Activated naive CD8-positive, alpha-beta T cell treated with anti-CD3 and anti-CD28 coated beads, Interleukin-2, amount 50 U/mL, for 24 hours (primary cell): ENCODE data around the gene TRIM24.
A peak's percentile ranks its signal among the peaks of the same experiment; 100 is the strongest.
"Not testable (repeated sequence)": the region's sequence is repeated elsewhere in the genome, so short reads cannot be mapped to it uniquely, and the experiment has no call there.

Source experiments
- ATAC-seq: fragments of 150-1000 bp; cut with Tn5 transposase; one replicate; pipeline ENCODE4 v1.10.0; 2021
- DNase-seq: peaks from one replicate; pipeline ENCODE4 v3.0.0; 2021
- H3K27ac Mint-ChIP-seq: one replicate; pipeline ENCODE4 v1.8.0; 2021; ENCODE audit warnings: mild to moderate bottlenecking, mixed read lengths
- H3K27me3 Mint-ChIP-seq: one replicate; pipeline ENCODE4 v1.8.0; 2021; ENCODE audit warnings: mixed read lengths
- H3K36me3 Mint-ChIP-seq: one replicate; pipeline ENCODE4 v1.8.0; 2021; ENCODE audit warnings: low read depth, mixed read lengths
- H3K4me1 Mint-ChIP-seq: one replicate; pipeline ENCODE4 v1.8.0; 2021; ENCODE audit warnings: mixed read lengths
- H3K4me3 Mint-ChIP-seq: one replicate; pipeline ENCODE4 v1.8.0; 2021; ENCODE audit warnings: mild to moderate bottlenecking, moderate library complexity, mixed read lengths
- H3K9me3 Mint-ChIP-seq: one replicate; pipeline ENCODE4 v1.8.0; 2021; ENCODE audit warnings: mixed read lengths

TRIM24 gene

GRCh38 chr7:138521837-138522461, 61.9 kb downstream of the TRIM24 start:
- no peaks in the 10 kb centered on the region for H3K4me1 Mint-ChIP-seq
- H3K27me3 Mint-ChIP-seq = no peaks in the 10 kb centered on the region
- H3K4me3 Mint-ChIP-seq = no peak overlapping the region
- ATAC-seq (no peak), DNase-seq (no peak)
- H3K36me3 Mint-ChIP-seq = peaks cover 71% of the 10 kb centered on the region
- peaks cover 8% of the 10 kb centered on the region for H3K9me3 Mint-ChIP-seq
- no peak overlapping the region for H3K27ac Mint-ChIP-seq

- no peak overlapping the region for H3K27ac Mint-ChIP-seq
- DNase-seq (no peak), ATAC-seq (no peak)
- peaks cover 18% of the 10 kb centered on the region for H3K9me3 Mint-ChIP-seq
- no peaks in the 10 kb centered on the region for H3K4me1 Mint-ChIP-seq
- peaks cover 78% of the 10 kb centered on the region for H3K36me3 Mint-ChIP-seq
- no peaks in the 10 kb centered on the region for H3K27me3 Mint-ChIP-seq
- H3K4me3 Mint-ChIP-seq = no peak overlapping the region
These were observed 64.2 kb downstream of the TRIM24 start for GRCh38 chr7:138524259-138524658.

- Mint-ChIP-seq H3K27ac (no peak overlapping the region), H3K4me1 (no peaks in the 10 kb centered on the region), H3K27me3 (no peaks in the 10 kb centered on the region), H3K36me3 (peaks cover 75% of the 10 kb centered on the region), H3K9me3 (peaks cover 18% of the 10 kb centered on the region), H3K4me3 (no peak overlapping the region)
- DNase-seq = no peak
- ATAC-seq = no peak
These were observed 65.7 kb downstream of the TRIM24 start for GRCh38 chr7:138525757-138526156.

- H3K36me3 Mint-ChIP-seq = peaks cover 73% of the 10 kb centered on the region
- no peaks in the 10 kb centered on the region for H3K4me1 Mint-ChIP-seq
- peaks cover 21% of the 10 kb centered on the region for H3K9me3 Mint-ChIP-seq
- H3K27ac Mint-ChIP-seq = no peak overlapping the region
- H3K27me3 Mint-ChIP-seq = no peaks in the 10 kb centered on the region
- DNase-seq (no peak), ATAC-seq (no peak)
- no peak overlapping the region for H3K4me3 Mint-ChIP-seq
These were observed 67.7 kb downstream of the TRIM24 start for GRCh38 chr7:138527746-138528223.

- H3K36me3 Mint-ChIP-seq = peaks cover 70% of the 10 kb centered on the region
- ATAC-seq, H3K9me3 Mint-ChIP-seq, H3K27me3 Mint-ChIP-seq, H3K27ac Mint-ChIP-seq, H3K4me3 Mint-ChIP-seq, DNase-seq, H3K4me1 Mint-ChIP-seq: not testable (repeated sequence)
These were observed 76.8 kb downstream of the TRIM24 start for GRCh38 chr7:138536833-138537232.

- no peak for ATAC-seq
- Mint-ChIP-seq H3K4me3 (no peak overlapping the region), H3K9me3 (no peaks in the 10 kb centered on the region), H3K27ac (no peak overlapping the region), H3K4me1 (peaks cover 8% of the 10 kb centered on the region), H3K27me3 (no peaks in the 10 kb centered on the region), H3K36me3 (peaks cover 65% of the 10 kb centered on the region)
- DNase-seq = no peak
These were observed 78.5 kb downstream of the TRIM24 start for GRCh38 chr7:138538518-138538917.

GRCh38 chr7:138538997-138539644, 79.1 kb downstream of the TRIM24 start:
- Mint-ChIP-seq H3K27ac (no peak overlapping the region), H3K27me3 (no peaks in the 10 kb centered on the region), H3K9me3 (no peaks in the 10 kb centered on the region), H3K36me3 (peaks cover 64% of the 10 kb centered on the region), H3K4me1 (peaks cover 8% of the 10 kb centered on the region), H3K4me3 (no peak overlapping the region)
- DNase-seq (no peak), ATAC-seq (no peak)

GRCh38 chr7:138542183-138542582, 82.1 kb downstream of the TRIM24 start:
- Mint-ChIP-seq H3K36me3 (peaks cover 70% of the 10 kb centered on the region), H3K27me3 (no peaks in the 10 kb centered on the region), H3K27ac (peak overlapping the region; percentile 2), H3K4me3 (no peak overlapping the region), H3K9me3 (peaks cover 12% of the 10 kb centered on the region), H3K4me1 (peaks cover 8% of the 10 kb centered on the region)
- ATAC-seq = peak; percentile 69
- no peak for DNase-seq

- Mint-ChIP-seq H3K27me3 (no peaks in the 10 kb centered on the region), H3K4me1 (peaks cover 8% of the 10 kb centered on the region), H3K27ac (no peak overlapping the region), H3K36me3 (peaks cover 68% of the 10 kb centered on the region), H3K4me3 (no peak overlapping the region), H3K9me3 (peaks cover 12% of the 10 kb centered on the region)
- ATAC-seq = no peak
- no peak for DNase-seq
These were observed 83.7 kb downstream of the TRIM24 start for GRCh38 chr7:138543739-138544138.

GRCh38 chr7:138545123-138545522, 85.1 kb downstream of the TRIM24 start:
- ATAC-seq (no peak), DNase-seq (no peak)
- H3K36me3 Mint-ChIP-seq = peaks cover 72% of the 10 kb centered on the region
- no peaks in the 10 kb centered on the region for H3K27me3 Mint-ChIP-seq
- H3K27ac Mint-ChIP-seq = no peak overlapping the region
- H3K4me1 Mint-ChIP-seq = peaks cover 8% of the 10 kb centered on the region
- no peak overlapping the region for H3K4me3 Mint-ChIP-seq
- H3K9me3 Mint-ChIP-seq = peaks cover 12% of the 10 kb centered on the region

- peaks cover 74% of the 10 kb centered on the region for H3K36me3 Mint-ChIP-seq
- no peaks in the 10 kb centered on the region for H3K27me3 Mint-ChIP-seq
- DNase-seq = no peak
- peaks cover 12% of the 10 kb centered on the region for H3K9me3 Mint-ChIP-seq
- H3K27ac Mint-ChIP-seq = no peak overlapping the region
- no peak overlapping the region for H3K4me3 Mint-ChIP-seq
- H3K4me1 Mint-ChIP-seq = peaks cover 8% of the 10 kb centered on the region
- ATAC-seq = no peak
These were observed 86.1 kb downstream of the TRIM24 start for GRCh38 chr7:138546064-138546619.

GRCh38 chr7:138546829-138547228, 86.8 kb downstream of the TRIM24 start:
- Mint-ChIP-seq H3K27me3 (no peaks in the 10 kb centered on the region), H3K36me3 (peaks cover 76% of the 10 kb centered on the region), H3K4me1 (peaks cover 5% of the 10 kb centered on the region), H3K4me3 (no peak overlapping the region), H3K27ac (no peak overlapping the region), H3K9me3 (peaks cover 12% of the 10 kb centered on the region)
- DNase-seq (no peak), ATAC-seq (no peak)

- no peaks in the 10 kb centered on the region for H3K27me3 Mint-ChIP-seq
- H3K4me3 Mint-ChIP-seq = no peak overlapping the region
- peaks cover 83% of the 10 kb centered on the region for H3K36me3 Mint-ChIP-seq
These were observed 89.0 kb downstream of the TRIM24 start for GRCh38 chr7:138549082-138549481.

GRCh38 chr7:138550337-138550736, 90.3 kb downstream of the TRIM24 start:
- no peaks in the 10 kb centered on the region for H3K27me3 Mint-ChIP-seq
- no peaks in the 10 kb centered on the region for H3K4me1 Mint-ChIP-seq
- H3K36me3 Mint-ChIP-seq = peaks cover 83% of the 10 kb centered on the region
- H3K9me3 Mint-ChIP-seq = peaks cover 24% of the 10 kb centered on the region
- H3K4me3 Mint-ChIP-seq = no peak overlapping the region
- DNase-seq (no peak), ATAC-seq (no peak)
- no peak overlapping the region for H3K27ac Mint-ChIP-seq

More at GRCh38 chr7:138549082-138549481, 89.0 kb downstream of the TRIM24 start:
- Mint-ChIP-seq H3K9me3 (peaks cover 20% of the 10 kb centered on the region), H3K27ac (no peak overlapping the region), H3K4me1 (no peaks in the 10 kb centered on the region)
- no peak for ATAC-seq
- DNase-seq = no peak

GRCh38 chr7:138551102-138551501, 91.0 kb downstream of the TRIM24 start:
- Mint-ChIP-seq H3K4me1 (no peaks in the 10 kb centered on the region), H3K36me3 (peaks cover 82% of the 10 kb centered on the region), H3K27ac (no peak overlapping the region), H3K9me3 (peaks cover 22% of the 10 kb centered on the region), H3K4me3 (no peak overlapping the region), H3K27me3 (no peaks in the 10 kb centered on the region)
- DNase-seq = no peak
- no peak for ATAC-seq
